HepG2 (cell line): Measurements from ENCODE around the gene TMEM38A. TPM values are rescaled to one million over a fixed set of nuclear protein-coding genes. Genes with fewer than 3 reads are reported as not detected.

Experiments used
- ATAC-seq: fragments of 200-7000 bp; cut with Tn5 transposase; 3 replicates; pipeline ENCODE4 v1.9.1; 2020; ENCODE audit warnings: mild to moderate bottlenecking, moderate library complexity
- BruUV-seq: library from RNA; stranded (reverse); fragments of 400-500 nt; replicated peaks from 2 replicates; lab custom pipeline; 2021; lab: Mats Ljungman, UMichigan
- CTCF ChIA-PET: fragments of 300-600 bp; formaldehyde crosslinking; extraction: SDS; loops from one replicate; lab custom pipeline; 2021; ENCODE audit warnings: low total read pairs, inconsistent platforms, low intra/inter-chr PET ratio; lab: Yijun Ruan, JAX
- POLR2A ChIA-PET: fragments of 350-600 bp; sonication (Branson Sonifier 250); formaldehyde crosslinking; loops from one replicate; lab custom pipeline; 2020; ENCODE audit warnings: antibody characterized with exemption, inconsistent platforms; lab: Yijun Ruan, JAX
- DNase-seq: peaks from one replicate; pipeline ENCODE4 v3.0.0-alpha.2; 2015; ENCODE audit warnings: low spot score
- FAIRE-seq: peaks from 3 replicates; lab custom pipeline; 2011; peaks lifted over from hg19 to GRCh38; lab: Jason Lieb, UNC
- H2AFZ ChIP-seq: one replicate; pipeline ENCODE4 v1.6.1; 2011; ENCODE audit warnings: low read length, inconsistent platforms
- H3K27ac ChIP-seq: fragments of 300-600 bp; 3 replicates; pipeline ENCODE4 v1.8.0; 2011; ENCODE audit warnings: mixed run types, mild to moderate bottlenecking, mixed read lengths, low read length, inconsistent platforms; ENCODE audit not compliant: insufficient read depth; ENCODE audit errors: extremely low read length
- H3K27me3 ChIP-seq, 2 experiments: fragments of 200-600 bp in 1 of 2; 2 replicates in 1 of 2; 3 replicates in 1 of 2; pipeline versions ENCODE4 v1.6.0 to v1.8.0; 2011; ENCODE audit warnings: low read length in 2 of 2, mild to moderate bottlenecking in 2 of 2, moderate library complexity in 2 of 2, inconsistent platforms in 1 of 2; ENCODE audit not compliant: insufficient read depth in 2 of 2, control insufficient read depth in 1 of 2
- H3K36me3 ChIP-seq, 2 experiments: fragments of 200-600 bp in 1 of 2; replicated peaks in 1 of 2; 2 replicates in 1 of 2; 3 replicates in 1 of 2; pipeline versions ENCODE4 v1.5.1 to v1.8.0; 2011; ENCODE audit warnings: low read length in 2 of 2, inconsistent platforms in 1 of 2; ENCODE audit not compliant: insufficient read depth in 2 of 2, control insufficient read depth in 1 of 2
- H3K4me1 ChIP-seq: 2 replicates; pipeline ENCODE4 v1.5.1; 2012; ENCODE audit warnings: low read length, inconsistent platforms; ENCODE audit not compliant: insufficient read depth
- H3K4me2 ChIP-seq: 2 replicates; pipeline ENCODE4 v1.6.0; 2011; ENCODE audit warnings: low read depth, low read length, inconsistent platforms
- H3K4me3 ChIP-seq, 3 experiments: fragments of 200-600 bp in 1 of 3; sonication (generic), shearing (Covaris generic) in 1 of 3; replicated peaks in 1 of 3; 2 replicates each; pipeline ENCODE4 v1.5.1; 2011 to 2016; ENCODE audit warnings: low read length in 3 of 3, inconsistent platforms in 2 of 3, low read depth in 2 of 3, mild to moderate bottlenecking in 2 of 3, control low read depth in 1 of 3, mixed read lengths in 1 of 3; ENCODE audit not compliant: insufficient read depth in 1 of 3
- H3K79me2 ChIP-seq: one replicate; pipeline ENCODE4 v1.6.1; 2011; ENCODE audit warnings: low read length, inconsistent platforms; ENCODE audit not compliant: insufficient read depth
- H3K9ac ChIP-seq: 2 replicates; pipeline ENCODE4 v1.6.0; 2011; ENCODE audit warnings: mild to moderate bottlenecking, low read depth, low read length, inconsistent platforms; ENCODE audit not compliant: insufficient read depth
- H3K9me3 ChIP-seq: 2 replicates; pipeline ENCODE4 v1.5.1; 2012; ENCODE audit warnings: mild to moderate bottlenecking, low read length
- H4K20me1 ChIP-seq: 2 replicates; pipeline ENCODE4 v1.6.0; 2011; ENCODE audit warnings: inconsistent platforms, mild to moderate bottlenecking, low read length, moderate library complexity; ENCODE audit not compliant: insufficient read depth
- BORCS8-MEF2B ChIP-seq: sonication (generic); formaldehyde crosslinking; IDR thresholded peaks from 2 replicates; pipeline ENCODE4 v1.8.0; 2022; ENCODE audit warnings: mild to moderate bottlenecking, missing genetic modification reagents
- CREB1 ChIP-seq, 2 experiments: fragments of 450-650 bp in 1 of 2; IDR thresholded peaks; 2 replicates each; pipeline ENCODE4 v1.6.1; 2016 to 2017; ENCODE audit warnings: control low read depth in 1 of 2, mild to moderate bottlenecking in 1 of 2, missing compliant biosample characterization in 1 of 2, missing genetic modification characterization in 1 of 2
- DMTF1 ChIP-seq: sonication (generic); formaldehyde crosslinking; IDR thresholded peaks from 2 replicates; pipeline ENCODE4 v1.4.0; 2020; ENCODE audit warnings: mild to moderate bottlenecking, missing genetic modification reagents
- GABPB1 ChIP-seq: IDR thresholded peaks from 2 replicates; pipeline ENCODE4 v1.6.1; 2016; ENCODE audit warnings: mild to moderate bottlenecking, missing genetic modification reagents, moderate library complexity, missing compliant biosample characterization
- HMG20A ChIP-seq: IDR thresholded peaks from 2 replicates; pipeline ENCODE4 v1.6.1; 2016; ENCODE audit warnings: borderline replicate concordance
- KLF13 ChIP-seq: sonication (generic); formaldehyde crosslinking; IDR thresholded peaks from 2 replicates; pipeline ENCODE4 v1.4.0; 2020; ENCODE audit warnings: mild to moderate bottlenecking, missing genetic modification reagents
- SOX5 ChIP-seq: IDR thresholded peaks from 2 replicates; pipeline ENCODE4 v1.6.1; 2016; ENCODE audit warnings: borderline replicate concordance
- ZNF7 ChIP-seq: IDR thresholded peaks from 2 replicates; pipeline ENCODE4 v1.6.1; 2016; ENCODE audit warnings: missing biosample characterization, missing genetic modification reagents
- WGBS: methylation state at CpG from one replicate; pipeline ENCODE4 v1.1.6; 2017; ENCODE audit warnings: low lambda C conversion rate; 5-methylcytosine and 5-hydroxymethylcytosine counted together
- in situ Hi-C: cut with HindIII; loops from 2 replicates; pipeline ENCODE4 v1.10.0; 2017; ENCODE audit warnings: low pct_unique_long_range_greater_than_20kb; ENCODE audit not compliant: extremely low pct_ligation_motif_present
- intact Hi-C: fragments of 100-400 bp; cut with micrococcal nuclease; formaldehyde crosslinking; loops from one replicate; pipeline ENCODE4 v1.10.0; 2022; ENCODE audit not compliant: unreplicated experiment
- polyA plus RNA-seq, 8 experiments: library from polyadenylated mRNA; depleted of rRNA in 3 of 8; stranded (reverse) in 7 of 8; unstranded in 1 of 8; fragments of >200 nt; fragmentation: Illumina TruSeq in 4 of 8; extraction: Trizol in 4 of 8; gene quantifications; 2 replicates each; pipeline versions ENCODE4 v1.2.1 to v1.2.3, GENCODE V29; 2011 to 2016; ENCODE audit warnings: low read depth in 4 of 8, missing spikeins in 1 of 8, mixed read lengths in 1 of 8; ENCODE audit not compliant: insufficient read depth in 1 of 8
- total RNA-seq, 5 experiments: library from RNA; depleted of rRNA; stranded (reverse); fragments of >200 nt; fragmentation: Illumina TruSeq; extraction: Trizol; gene quantifications; 2 replicates each; pipeline ENCODE4 v1.2.3, GENCODE V29; 2016; ENCODE audit warnings: low read depth in 1 of 5
- TF ChIP-seq, protein P1 (sequence below): sonication (generic); formaldehyde crosslinking; IDR thresholded peaks from 2 replicates; pipeline ENCODE4 v1.4.0; 2020; ENCODE audit warnings: missing genetic modification reagents; ENCODE audit errors: not compliant biosample characterization
- TF ChIP-seq, protein P2 (sequence below): sonication (generic); formaldehyde crosslinking; IDR thresholded peaks from 2 replicates; pipeline ENCODE4 v1.8.1; 2022; ENCODE audit warnings: mild to moderate bottlenecking, missing genetic modification reagents

The TMEM38A gene
- total and polyA plus RNA-seq, 2 of the 13 experiments (the other 11 are each of a cell fraction or from before 2014, with no cell fraction given): 4.8 to 6.8 TPM

- intact Hi-C loops (no loop called here), in situ Hi-C loops (no loop called here)
- H3K4me2 ChIP-seq: no peak overlapping the region
- no peak overlapping the region for H2AFZ ChIP-seq
- H3K79me2 ChIP-seq: no peaks in the 10 kb centered on the region
- H3K4me3 ChIP-seq: no peak overlapping the region
- CTCF ChIA-PET: no interaction called here
- H3K27ac ChIP-seq: no peak overlapping the region
- no peaks in the 10 kb centered on the region for H3K4me1 ChIP-seq
- POLR2A ChIA-PET: no interaction called here
- H3K9me3 ChIP-seq: no peaks in the 10 kb centered on the region
- TF ChIP-seq, protein P1, sequence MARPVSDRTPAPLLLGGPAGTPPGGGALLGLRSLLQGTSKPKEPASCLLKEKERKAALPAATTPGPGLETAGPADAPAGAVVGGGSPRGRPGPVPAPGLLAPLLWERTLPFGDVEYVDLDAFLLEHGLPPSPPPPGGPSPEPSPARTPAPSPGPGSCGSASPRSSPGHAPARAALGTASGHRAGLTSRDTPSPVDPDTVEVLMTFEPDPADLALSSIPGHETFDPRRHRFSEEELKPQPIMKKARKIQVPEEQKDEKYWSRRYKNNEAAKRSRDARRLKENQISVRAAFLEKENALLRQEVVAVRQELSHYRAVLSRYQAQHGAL: no peak
- no peak for TF ChIP-seq GABPB1 (CRISPR knock-in tag)
- no peak for TF ChIP-seq ZNF7 (CRISPR knock-in tag)
- no peak for TF ChIP-seq DMTF1 (CRISPR knock-in tag)
- TF ChIP-seq, protein P2, sequence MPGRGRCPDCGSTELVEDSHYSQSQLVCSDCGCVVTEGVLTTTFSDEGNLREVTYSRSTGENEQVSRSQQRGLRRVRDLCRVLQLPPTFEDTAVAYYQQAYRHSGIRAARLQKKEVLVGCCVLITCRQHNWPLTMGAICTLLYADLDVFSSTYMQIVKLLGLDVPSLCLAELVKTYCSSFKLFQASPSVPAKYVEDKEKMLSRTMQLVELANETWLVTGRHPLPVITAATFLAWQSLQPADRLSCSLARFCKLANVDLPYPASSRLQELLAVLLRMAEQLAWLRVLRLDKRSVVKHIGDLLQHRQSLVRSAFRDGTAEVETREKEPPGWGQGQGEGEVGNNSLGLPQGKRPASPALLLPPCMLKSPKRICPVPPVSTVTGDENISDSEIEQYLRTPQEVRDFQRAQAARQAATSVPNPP: no peak
- no peak for TF ChIP-seq KLF13 (CRISPR knock-in tag)
- TF ChIP-seq HMG20A: no peak
- no peak for TF ChIP-seq CREB1 (IDR thresholded peaks at IDR 0.05)
- no peak for TF ChIP-seq CREB1 (CRISPR knock-in tag; IDR thresholded peaks at IDR 0.05)
- TF ChIP-seq SOX5 (CRISPR knock-in tag): no peak
- TF ChIP-seq BORCS8-MEF2B: no peak
- no peaks in the 10 kb centered on the region for H3K36me3 ChIP-seq
- DNase-seq (no peak), ATAC-seq (no peak), FAIRE-seq (no peak)
- no peaks in the 10 kb centered on the region for H3K27me3 ChIP-seq
- BruUV-seq: no TSS peak
- H3K9ac ChIP-seq: no peak overlapping the region
- H4K20me1 ChIP-seq: no peaks in the 10 kb centered on the region
- WGBS: 1% methylated on average over 3 of the region's 3 CpGs
These were observed 54.7 kb downstream of the TMEM38A start for GRCh38 chr19:16715611-16716010.
